WTC11 (cell line): ENCODE measurements around the gene IPO13.

Source experiments
- CREB1 ChIP-seq: sonication (generic); formaldehyde crosslinking; IDR thresholded peaks from 2 replicates; pipeline ENCODE4 v1.8.0; 2023; ENCODE audit warnings: mild to moderate bottlenecking, missing genetic modification reagents
- HMGA2 ChIP-seq: fragments of 250-450 bp; sonication (Bioruptor Pico); IDR thresholded peaks from 2 replicates; pipeline ENCODE4 v1.4.0; 2021; ENCODE audit warnings: mild to moderate bottlenecking, moderate library complexity
- SP1 ChIP-seq: sonication (generic); formaldehyde crosslinking; conservative IDR thresholded peaks from 2 replicates; pipeline ENCODE4 v1.8.1; 2022; ENCODE audit warnings: missing genetic modification reagents
- TEAD1 ChIP-seq: sonication (generic); formaldehyde crosslinking; IDR thresholded peaks from 2 replicates; pipeline ENCODE4 v1.8.0; 2022; ENCODE audit warnings: mild to moderate bottlenecking, missing genetic modification reagents
- ZBTB21 ChIP-seq: sonication (generic); formaldehyde crosslinking; IDR thresholded peaks from 2 replicates; pipeline ENCODE4 v1.8.1; 2023; ENCODE audit warnings: mild to moderate bottlenecking, missing genetic modification reagents, borderline replicate concordance
- ZNF138 ChIP-seq: sonication (generic); formaldehyde crosslinking; conservative IDR thresholded peaks from 2 replicates; pipeline ENCODE4 v1.8.1; 2022; ENCODE audit warnings: mild to moderate bottlenecking, moderate library complexity, missing genetic modification reagents
- TF ChIP-seq, protein P1 (sequence below): fragments of 200-600 bp; IDR thresholded peaks from 2 replicates; pipeline ENCODE4 v1.8.0; 2022; ENCODE audit warnings: antibody characterized with exemption
- TF ChIP-seq, protein P2 (sequence below): sonication (generic); formaldehyde crosslinking; IDR thresholded peaks from 2 replicates; pipeline ENCODE4 v1.8.1; 2022; ENCODE audit warnings: low read depth, missing genetic modification reagents, borderline replicate concordance
- TF ChIP-seq, protein P3 (sequence below): sonication (generic); formaldehyde crosslinking; conservative IDR thresholded peaks from 2 replicates; pipeline ENCODE4 v1.8.1; 2022; ENCODE audit warnings: mild to moderate bottlenecking, missing genetic modification reagents

DNA sequence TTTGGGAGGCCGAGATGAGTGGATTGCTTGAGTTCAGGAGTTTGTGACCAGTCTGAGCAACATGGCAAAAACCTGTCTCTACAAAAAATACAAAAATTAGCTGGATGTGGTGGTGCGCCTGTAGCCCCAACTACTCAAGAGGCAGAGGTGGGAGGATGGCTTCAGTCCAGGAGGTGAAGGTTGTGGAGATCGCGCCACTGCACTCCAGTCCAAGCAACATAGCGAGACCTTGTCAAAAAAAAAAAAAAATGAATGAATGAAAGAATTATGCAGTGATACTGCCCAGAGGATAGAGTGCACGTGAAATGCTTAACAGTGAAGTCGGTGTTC is 22.6 kb downstream of the IPO13 start:
- TF ChIP-seq, protein P1, sequence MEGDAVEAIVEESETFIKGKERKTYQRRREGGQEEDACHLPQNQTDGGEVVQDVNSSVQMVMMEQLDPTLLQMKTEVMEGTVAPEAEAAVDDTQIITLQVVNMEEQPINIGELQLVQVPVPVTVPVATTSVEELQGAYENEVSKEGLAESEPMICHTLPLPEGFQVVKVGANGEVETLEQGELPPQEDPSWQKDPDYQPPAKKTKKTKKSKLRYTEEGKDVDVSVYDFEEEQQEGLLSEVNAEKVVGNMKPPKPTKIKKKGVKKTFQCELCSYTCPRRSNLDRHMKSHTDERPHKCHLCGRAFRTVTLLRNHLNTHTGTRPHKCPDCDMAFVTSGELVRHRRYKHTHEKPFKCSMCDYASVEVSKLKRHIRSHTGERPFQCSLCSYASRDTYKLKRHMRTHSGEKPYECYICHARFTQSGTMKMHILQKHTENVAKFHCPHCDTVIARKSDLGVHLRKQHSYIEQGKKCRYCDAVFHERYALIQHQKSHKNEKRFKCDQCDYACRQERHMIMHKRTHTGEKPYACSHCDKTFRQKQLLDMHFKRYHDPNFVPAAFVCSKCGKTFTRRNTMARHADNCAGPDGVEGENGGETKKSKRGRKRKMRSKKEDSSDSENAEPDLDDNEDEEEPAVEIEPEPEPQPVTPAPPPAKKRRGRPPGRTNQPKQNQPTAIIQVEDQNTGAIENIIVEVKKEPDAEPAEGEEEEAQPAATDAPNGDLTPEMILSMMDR, result no peak
- TF ChIP-seq SP1 (CRISPR knock-in tag) (no peak), TEAD1 (CRISPR knock-in tag) (no peak), ZBTB21 (CRISPR knock-in tag) (no peak), CREB1 (CRISPR knock-in tag) (no peak), HMGA2 (CRISPR knock-in tag) (no peak), ZNF138 (no peak)
- TF ChIP-seq, protein P2, sequence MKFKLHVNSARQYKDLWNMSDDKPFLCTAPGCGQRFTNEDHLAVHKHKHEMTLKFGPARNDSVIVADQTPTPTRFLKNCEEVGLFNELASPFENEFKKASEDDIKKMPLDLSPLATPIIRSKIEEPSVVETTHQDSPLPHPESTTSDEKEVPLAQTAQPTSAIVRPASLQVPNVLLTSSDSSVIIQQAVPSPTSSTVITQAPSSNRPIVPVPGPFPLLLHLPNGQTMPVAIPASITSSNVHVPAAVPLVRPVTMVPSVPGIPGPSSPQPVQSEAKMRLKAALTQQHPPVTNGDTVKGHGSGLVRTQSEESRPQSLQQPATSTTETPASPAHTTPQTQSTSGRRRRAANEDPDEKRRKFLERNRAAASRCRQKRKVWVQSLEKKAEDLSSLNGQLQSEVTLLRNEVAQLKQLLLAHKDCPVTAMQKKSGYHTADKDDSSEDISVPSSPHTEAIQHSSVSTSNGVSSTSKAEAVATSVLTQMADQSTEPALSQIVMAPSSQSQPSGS (CRISPR knock-in tag), result no peak
- TF ChIP-seq, protein P3, sequence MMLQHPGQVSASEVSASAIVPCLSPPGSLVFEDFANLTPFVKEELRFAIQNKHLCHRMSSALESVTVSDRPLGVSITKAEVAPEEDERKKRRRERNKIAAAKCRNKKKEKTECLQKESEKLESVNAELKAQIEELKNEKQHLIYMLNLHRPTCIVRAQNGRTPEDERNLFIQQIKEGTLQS (CRISPR knock-in tag), result no peak
